Medulla oblongata (tissue), 1 donor: Measurements from ENCODE around the gene RAB40B.
"Not testable (repeated sequence)": the region's sequence is repeated elsewhere in the genome, so short reads cannot be mapped to it uniquely, and the experiment has no call there.

Experiments
- DNase-seq: peaks from one replicate; pipeline ENCODE4 v3.0.0-alpha.2; 2015; ENCODE audit errors: extremely low spot score

The RAB40B gene, protein sequence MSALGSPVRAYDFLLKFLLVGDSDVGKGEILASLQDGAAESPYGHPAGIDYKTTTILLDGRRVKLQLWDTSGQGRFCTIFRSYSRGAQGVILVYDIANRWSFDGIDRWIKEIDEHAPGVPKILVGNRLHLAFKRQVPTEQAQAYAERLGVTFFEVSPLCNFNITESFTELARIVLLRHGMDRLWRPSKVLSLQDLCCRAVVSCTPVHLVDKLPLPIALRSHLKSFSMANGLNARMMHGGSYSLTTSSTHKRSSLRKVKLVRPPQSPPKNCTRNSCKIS

DNA sequence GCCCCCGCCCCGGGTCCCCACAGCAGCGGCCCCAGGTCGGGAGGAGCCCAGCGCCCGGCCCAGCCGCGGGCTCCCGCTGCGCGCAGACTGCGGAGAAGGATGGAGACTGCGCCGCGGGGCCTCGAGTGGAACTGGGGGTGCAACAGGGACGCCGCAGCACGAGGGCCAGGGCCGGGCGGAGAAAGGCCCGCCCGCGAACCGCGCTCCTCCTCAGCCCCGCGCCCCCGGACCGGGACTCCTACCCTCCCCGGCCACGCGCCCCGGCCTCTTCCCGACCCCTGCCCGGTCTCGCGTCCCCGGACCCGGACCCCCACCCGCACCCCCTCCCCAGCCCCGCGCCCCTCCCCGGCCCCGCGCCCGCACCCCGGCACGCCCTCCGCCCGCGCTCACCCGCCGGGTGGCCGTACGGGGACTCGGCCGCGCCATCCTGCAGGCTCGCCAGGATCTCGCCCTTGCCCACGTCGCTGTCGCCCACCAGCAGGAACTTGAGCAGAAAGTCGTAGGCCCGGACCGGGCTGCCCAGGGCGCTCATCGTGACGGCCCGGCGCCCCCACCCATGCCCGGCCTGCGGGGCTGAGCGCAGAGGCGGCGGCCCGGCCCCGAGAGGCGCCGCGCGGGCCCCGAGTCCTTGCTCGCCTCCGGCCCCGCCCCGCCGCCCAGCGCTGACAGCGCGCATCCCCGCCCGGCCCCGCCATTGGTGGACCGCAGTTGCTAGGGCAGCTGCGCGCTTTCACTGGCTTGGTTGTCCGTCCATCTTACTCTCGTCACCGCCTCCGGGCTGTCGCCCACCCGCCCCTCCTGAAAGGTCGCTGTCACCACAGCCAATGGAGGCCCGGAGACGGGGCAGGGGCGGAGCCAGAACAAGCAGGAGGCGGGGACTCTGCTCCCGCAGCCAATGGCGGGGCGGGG, at the start of gene RAB40B:
RAB40B (minus strand) TSS at position 634 of the 909 bp plus-strand sequence; CDS start at position 532, 102 bp downstream.
- peak; percentile 99 for DNase-seq

DNA sequence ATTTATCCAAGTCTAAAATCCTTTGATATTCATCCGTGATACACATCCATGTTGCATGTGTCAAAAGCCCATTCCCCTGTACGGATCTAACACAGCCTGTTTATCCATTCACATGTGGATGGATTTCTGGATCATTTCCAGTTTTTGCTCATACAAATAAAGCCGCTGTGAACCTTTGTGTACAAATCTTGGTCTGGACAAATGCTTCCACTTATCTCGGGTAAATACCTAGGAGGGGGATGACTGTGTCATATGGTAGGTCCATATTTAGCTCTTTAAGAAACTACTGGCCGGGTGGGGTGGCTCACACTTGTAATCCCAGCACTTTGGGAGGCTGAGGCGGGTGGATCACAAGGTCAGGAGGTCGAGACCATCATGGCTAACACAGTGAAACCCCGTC, 47.0 kb upstream of the RAB40B start:
- DNase-seq: no peak

DNA sequence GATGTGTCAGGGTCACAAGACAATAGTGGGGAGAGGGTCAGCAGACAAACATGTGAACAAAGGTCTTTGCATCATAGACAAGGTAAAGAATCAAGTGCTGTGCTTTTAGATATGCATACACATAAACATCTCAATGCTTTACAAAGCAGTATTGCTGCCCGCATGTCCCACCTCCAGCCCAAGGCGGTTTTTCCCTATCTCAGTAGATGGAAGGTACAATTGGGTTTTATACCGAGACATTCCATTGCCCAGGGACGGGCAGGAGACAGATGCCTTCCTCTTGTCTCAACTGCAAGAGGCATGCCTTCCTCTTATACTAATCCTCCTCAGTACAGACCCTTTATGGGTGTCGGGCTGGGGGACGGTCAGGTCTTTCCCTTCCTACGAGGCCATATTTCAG, 46.2 kb upstream of the RAB40B start:
- DNase-seq: not testable (repeated sequence)

DNA sequence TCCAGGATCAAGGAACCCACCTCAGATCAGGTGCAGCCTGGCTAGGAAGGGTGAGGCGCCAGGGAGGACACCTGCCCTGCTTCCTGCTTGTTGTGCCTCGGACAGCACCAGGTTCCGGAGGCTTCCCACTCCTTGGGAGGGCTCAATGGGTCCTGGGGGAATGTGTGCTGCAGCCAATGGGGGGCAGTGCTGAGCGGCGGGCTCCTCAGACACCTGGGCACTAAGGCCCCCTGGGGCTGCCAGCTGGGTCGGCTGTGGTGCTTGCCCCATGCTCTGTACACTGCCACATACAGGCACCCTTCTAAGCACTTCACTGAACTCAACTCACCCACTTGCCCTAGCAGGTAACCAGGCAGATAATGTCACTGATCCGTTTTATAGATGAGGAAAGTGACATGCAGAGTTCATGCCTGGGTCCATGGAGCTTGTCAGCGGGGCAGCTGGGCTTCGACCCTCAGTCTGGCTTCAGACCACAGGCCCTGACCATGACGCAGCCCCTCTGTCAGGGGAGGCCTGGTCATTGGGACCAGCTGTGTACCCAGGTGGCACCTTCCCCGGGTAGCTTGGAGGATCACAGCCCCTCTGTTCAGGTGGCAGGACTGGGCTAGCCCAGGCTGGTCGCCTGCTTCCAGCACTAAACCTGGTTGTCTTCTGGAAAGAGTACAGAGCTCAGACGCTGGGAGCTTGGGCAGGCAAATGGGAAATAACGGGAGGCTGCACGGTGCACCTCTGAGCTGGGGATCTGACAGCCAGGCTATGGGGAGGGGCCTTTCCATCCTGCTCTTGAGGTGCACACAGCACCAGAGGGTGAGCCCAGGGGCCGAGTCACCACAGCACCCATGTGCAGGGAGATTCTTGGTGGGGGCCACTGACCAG, 45.1 kb upstream of the RAB40B start:
- DNase-seq: no peak

DNA sequence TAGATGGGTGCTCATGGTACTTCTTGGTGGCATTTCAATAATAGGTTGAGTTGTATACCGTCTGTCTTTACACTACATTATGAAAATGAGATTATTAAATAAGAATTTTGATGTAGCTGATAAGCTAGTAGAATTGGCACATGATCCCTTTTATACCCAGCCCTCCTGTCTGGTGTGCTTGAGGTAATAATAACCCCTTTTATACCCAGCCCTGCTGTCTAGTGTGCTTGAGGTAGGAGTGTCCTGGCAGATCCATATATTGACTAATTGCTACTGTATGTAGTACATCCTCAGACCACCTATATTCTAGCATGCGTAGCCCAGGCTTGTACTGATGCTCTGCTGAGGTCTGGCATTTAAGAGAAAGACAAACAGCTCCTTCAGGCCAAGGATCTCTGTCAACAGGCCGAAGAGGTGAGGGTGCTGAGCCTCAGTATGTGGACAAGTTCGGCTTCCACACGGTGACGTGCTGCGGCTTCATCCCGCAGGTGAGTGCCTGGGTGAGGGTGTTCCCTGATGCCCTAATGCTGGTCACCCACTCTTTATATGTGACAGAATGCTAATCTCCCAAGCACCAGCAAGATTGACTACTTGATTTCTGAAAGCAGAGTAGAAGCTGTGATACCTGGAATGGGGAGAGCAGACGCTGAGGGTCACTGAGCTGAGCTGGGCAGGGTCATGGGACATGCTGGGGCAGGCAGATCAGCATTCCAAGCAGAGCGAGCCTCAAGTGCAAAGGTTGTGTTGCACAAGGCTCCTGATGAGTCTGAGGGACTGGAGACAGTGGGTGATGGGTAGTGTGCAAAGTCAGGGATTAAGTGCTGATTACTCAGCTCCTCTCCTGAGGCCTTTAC, 42.6 kb upstream of the RAB40B start:
- DNase-seq: no peak

DNA sequence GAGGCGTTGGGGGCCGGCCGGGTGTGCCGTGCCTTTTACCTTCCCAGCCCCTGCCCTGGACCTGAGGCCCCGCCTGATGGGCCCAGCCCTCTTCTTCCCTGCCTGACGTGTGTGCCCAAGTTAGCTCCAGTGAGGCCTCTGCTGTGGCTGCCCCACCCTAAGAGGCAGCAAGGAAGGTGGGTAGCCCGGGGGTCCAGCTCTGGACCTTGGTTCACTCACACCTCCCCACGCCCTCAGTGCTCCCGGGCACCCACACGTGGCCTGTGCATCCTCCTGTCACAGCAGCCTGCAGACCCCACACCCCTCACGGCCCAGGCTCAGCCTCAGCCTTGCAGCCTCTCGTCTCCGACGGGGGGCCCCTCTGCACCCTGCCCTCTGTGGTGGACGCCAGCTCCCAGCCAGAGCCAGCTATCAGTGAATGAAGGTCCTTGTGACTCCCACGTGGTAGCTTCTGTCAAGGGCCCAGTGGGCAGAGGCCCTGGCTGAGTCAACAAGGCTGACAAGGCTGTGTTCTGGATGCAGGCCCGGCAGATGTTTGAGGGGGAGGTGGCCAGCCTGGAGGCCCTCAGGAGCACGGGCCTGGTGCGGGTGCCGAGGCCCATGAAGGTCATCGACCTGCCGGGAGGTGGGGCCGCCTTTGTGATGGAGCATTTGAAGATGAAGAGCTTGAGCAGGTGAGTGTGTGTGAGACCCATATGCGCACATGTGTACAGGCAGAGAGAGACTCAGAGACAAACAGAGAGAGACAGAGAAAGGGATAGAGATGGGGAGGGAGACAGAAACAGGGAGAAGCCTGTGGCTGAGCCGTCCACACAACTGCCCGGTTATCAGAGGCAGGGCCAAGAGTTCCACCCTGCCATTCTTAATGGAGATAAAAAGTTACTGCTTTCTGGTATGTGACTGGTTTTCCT, 39.7 kb upstream of the RAB40B start:
- DNase-seq: peak; percentile 98

DNA sequence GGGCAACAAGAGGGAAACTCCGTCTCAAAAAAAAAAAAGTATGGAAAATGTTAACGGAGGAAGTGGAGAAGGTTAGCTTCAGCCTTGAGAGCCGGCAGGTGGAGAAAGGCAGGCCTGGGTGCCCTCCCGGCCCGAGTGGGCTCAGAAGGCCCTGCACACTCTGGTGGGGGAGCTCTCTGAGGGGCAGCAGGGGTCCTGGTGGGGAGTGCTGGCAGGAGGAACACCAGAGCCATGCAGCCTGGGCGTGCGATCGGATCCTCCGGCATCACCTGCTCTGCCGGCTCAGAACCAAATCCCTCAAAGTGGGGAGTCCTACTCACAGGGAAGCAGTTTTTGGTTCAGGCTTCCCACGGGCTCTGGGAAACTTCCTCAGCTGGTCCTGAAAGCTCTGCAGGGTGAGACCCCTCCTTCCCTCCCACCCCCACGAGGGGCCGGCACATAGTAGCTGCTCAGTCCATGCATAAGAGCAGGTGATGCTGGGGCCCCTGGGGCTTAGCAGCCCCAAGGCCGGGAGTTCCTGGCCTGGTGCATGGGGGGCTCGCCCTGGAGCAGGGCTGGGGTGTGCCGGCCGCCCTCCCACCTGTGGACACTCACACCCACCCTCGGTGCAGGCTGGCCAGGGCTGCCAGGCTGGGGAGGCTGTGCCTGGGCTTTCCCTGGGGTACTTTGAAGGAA, 38.1 kb upstream of the RAB40B start:
- no peak for DNase-seq

DNA sequence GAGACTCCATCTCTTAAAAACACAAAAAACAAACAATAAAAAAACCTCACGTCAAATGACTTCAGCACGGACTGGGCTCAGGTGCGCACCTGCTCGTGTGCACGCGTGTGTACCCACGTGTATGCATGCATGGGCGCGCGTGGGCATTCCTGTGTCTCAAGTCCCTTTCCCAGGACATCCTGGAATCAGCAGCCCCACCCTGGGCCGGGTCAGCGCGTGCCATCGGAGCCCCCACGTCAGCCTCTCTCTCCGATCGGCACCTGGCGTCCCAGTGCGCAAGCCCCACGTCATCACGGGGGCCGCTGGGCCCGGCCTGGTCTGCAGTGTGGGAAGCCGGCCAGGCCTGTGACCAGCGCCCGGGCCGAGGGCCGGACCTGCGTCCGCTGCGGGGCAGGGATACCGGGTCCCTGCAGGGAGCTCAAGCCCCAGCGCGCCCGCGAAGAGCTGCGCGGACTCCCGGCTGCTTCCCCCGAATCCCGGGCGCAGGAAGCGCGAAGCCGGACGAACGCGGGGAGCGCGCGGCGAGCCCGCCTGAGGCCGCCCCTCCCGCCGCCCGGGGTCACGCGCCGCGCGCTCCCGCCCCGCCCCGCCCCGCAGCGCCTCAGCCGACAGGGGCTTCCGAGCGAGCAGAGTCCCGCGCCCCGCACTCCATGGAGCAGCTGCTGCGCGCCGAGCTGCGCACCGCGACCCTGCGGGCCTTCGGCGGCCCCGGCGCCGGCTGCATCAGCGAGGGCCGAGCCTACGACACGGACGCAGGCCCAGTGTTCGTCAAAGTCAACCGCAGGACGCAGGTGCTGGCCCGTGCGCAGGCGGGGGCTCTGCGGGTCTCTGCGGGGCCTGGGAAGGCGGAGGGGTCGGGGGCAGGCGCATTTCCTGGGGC, 36.7 kb upstream of the RAB40B start, which contains the start of gene FN3K:
FN3K (plus strand) TSS at position 629 of the 880 bp plus-strand sequence; CDS start at position 651, 22 bp downstream.
- peak; percentile 72 for DNase-seq

DNA sequence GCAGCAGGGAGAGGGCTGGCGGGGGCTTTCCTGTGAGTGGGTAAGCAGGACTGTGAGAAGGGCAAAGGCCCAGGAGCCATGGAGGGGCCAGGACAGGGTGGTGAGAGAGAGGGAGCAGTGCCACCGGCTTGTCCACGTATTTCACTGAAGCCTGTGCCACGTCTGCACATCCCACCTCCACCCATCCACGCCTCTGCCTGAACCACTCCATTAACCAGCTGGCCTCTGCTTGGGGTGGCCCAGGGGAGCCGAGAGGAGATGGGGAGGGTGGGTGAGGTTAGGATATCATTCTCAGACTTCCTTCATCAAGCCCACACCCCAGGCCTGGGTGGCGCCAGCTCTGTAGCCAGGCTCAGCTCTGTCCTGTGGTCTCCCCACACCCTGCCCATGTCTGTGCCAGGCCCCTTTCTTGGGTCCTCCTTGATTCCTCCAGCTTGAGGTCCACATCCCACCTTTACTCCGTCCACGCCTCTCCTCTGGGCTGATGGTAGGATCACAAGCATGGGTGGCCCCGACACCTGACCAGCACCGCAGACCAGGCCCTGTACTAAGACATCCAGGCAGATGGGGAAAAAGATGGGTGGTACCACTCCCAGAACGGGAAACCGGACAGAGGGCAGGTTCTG, 33.7 kb upstream of the RAB40B start:
- DNase-seq: no peak

DNA sequence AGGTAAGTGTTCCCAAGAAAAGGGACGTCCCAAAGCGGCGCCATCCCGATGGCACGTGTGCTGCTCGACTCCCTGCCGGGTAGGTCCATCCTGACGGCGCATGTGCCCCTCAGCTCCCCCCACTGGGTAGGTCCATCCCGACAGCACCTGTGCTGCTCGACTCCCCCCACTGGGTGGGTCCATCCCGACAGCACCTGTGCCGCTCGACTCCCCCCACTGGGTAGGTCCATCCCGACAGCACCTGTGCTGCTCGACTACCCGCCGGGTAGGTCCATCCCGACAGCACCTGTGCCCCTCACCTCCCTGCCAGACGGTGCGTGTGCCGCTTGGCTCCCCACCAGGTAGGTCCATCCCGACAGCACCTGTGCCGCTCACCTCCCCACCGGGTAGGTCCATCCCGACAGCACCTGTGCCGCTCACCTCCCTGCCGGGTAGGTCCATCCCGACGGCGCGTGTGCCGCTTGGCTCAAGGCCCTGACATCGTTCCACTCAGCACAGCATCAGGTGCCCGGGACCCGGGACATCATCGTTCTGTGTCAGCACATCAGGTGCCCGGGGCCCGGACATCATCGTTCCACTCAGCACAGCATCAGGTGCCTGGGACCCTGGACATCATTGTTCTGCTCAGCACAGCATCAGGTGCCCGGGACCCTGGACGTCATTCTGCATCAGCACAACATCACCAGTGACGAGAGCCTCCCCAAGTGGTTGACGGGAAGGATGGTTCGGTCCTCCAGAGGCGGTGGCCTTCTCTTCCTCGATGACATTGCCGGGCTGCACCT, 31.2 kb upstream of the RAB40B start:
- DNase-seq: no peak

DNA sequence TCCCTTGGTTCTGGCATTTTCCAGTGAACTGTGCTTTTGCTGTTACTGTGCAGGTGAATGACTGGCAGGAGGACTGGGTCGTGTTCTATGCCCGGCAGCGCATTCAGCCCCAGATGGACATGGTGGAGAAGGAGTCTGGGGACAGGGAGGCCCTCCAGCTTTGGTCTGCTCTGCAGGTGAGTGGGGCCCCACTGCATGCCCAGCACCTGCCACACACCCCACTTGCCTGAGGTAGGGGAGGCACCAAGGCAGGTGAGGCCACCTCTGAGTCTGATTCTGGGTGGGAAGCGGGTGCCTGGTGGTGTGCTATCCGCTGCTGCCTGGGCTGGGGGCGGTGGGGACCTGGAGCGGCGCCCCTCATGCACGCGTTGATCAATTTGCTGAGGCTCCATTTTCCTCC, 27.9 kb upstream of the RAB40B start:
- DNase-seq: no peak

DNA sequence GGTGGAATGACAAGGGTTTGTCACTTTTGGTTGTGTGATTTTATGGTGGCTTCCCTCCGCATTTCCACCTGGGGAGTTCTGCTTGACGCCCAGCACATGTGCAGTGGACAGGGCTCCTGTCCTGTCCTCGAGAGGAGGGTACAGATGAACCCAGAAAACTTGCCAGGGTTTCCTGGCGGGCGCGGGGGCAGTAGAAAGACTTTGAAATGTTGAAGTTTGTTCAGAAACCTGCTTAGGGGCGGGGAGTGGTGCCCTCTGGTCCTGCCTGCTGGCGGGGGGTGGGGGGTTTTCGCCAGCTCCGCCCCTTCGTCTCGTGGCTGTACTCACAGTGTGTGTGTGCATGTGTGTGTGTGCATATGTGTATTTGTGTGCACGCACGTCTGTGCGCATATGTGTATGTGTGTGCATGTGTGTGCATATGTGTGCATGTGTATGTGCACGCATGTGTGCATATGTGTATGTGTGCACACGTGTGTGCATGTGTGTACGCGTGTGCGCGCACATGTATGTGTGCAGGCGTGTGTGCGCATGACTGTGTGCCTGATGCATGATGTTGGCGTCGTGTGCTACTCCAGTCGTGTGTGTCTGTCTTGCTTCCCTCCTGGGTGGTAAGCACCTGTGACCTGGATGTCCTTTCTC, 24.8 kb upstream of the RAB40B start:
- DNase-seq: no peak

DNA sequence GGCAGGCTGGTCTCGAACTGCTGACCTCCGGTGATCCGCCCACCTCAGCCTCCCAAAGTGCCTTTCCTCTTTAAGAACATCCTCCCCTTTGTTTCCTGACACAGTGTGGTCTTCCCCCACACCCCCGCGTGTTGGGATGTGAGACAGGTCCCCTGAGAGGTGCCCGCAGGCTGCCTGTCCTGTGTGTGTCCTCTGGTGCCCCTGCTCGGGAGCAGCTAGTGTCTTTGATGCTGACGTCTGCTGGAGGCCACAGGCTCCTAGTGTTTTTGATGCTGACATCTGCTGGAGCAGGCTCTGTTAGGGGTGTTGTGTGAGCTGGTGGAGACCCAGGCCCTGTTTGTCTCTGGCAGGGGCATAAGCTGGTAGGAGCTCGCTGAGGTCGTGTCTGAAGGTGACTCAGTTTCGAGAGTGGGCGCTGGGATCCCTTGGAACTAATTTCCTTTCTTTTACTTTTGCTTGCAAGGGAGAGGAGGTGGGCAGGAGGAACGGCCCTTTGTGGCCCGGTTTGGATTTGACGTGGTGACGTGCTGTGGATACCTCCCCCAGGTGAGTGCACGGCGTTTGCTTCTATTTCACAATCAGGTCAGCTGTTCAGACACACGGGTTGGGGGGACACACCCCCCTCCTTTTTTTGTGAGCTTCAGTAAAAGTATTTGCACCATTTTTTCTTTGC, 24.0 kb upstream of the RAB40B start:
- no peak for DNase-seq

DNA sequence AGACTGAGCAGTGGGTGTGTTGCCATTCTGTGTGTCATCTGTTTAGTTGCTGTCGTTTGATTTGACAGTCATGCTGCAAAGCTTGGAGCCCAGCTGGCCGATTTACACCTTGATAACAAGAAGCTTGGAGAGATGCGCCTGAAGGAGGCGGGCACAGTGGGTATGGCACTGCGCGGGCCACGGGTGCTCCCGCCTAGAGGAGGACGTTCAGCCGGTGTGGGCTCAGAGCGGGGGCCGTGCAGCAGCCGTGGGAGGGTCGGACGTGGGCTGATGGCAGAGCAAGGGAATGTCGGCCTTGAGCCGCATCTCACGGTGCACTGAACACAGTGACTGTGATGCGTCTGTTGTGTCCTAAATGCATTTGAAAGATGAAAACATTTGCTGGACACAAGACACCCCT, 21.7 kb upstream of the RAB40B start:
- DNase-seq: no peak

DNA sequence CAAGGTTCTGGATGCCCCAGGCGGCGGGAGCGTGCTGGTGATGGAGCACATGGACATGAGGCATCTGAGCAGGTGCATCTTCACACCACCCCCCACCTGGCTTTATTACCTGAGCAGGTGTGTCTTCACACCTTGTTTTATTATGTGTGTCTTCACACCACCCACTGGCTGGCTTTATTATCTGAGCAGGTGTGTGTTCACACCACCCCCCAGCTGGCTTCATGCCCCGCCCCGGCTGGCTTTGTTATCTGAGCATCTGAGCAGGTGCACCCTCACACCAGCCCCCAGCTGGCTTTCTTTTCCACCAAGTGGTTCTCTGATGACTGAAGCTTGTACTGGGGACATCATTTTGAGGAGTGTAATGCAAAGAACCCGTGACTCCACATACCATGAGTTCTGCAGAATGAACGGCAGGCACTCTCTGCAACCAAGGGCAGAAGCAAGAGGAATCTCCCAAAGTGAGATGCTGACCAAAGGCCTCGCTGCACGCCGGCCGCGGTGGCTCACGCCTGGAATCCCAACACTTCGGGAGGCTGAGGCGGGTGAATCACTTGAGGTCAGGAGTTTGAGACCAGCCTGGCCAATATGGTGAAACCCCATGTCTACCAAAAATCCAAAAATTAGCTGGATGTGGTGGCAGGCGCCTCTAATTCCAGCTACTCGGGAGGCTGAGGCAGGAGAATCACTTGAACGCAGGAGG, 20.6 kb upstream of the RAB40B start:
- DNase-seq: no peak
